Adrenal gland (tissue), 5 donors: ENCODE results near the gene DEDD2.

Experiments used
- POLR2A ChIP-seq, 2 donors: fragments of 450-650 bp; IDR thresholded peaks; one replicate each; pipeline ENCODE4 v1.6.1; 2017; ENCODE audit warnings: antibody characterized with exemption in 2 of 2, mild to moderate bottlenecking in 2 of 2, moderate library complexity in 1 of 2
- TF ChIP-seq, protein P1 (sequence below), 6 experiments: fragments of 450-650 bp in 4 of 6; fragments of 200-600 bp in 2 of 6; sonication (generic) in 1 of 6; IDR thresholded peaks; 1 replicate in 5 of 6; 2 replicates in 1 of 6; pipeline versions ENCODE4 v1.5.1 to v1.8.0; 2016 to 2021; ENCODE audit warnings: antibody characterized with exemption in 6 of 6, mild to moderate bottlenecking in 2 of 6, moderate library complexity in 1 of 6
- donor health status: DM: no; HTN: no; CAD: no.

DNA sequence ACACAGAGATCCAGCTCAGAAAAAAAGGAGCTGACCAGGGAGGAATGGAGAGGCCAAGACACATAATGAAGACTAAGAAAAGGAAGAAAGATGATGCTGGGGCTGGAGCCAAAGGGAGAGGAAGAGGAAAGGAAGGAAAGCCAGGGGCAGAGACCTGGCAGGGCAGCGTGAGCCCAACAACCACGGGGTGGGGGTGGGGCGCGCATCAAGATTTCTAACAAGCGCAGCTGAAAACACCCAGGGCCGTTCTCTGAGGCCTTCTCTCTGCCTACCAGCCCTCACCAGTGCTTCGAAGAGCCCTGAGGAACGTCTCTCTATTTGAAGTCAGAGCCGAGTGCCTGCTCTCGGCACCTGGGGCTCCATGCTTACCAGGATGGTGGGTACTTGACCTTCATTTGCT is 61.7 kb downstream of the DEDD2 start:
- TF ChIP-seq, protein P1, sequence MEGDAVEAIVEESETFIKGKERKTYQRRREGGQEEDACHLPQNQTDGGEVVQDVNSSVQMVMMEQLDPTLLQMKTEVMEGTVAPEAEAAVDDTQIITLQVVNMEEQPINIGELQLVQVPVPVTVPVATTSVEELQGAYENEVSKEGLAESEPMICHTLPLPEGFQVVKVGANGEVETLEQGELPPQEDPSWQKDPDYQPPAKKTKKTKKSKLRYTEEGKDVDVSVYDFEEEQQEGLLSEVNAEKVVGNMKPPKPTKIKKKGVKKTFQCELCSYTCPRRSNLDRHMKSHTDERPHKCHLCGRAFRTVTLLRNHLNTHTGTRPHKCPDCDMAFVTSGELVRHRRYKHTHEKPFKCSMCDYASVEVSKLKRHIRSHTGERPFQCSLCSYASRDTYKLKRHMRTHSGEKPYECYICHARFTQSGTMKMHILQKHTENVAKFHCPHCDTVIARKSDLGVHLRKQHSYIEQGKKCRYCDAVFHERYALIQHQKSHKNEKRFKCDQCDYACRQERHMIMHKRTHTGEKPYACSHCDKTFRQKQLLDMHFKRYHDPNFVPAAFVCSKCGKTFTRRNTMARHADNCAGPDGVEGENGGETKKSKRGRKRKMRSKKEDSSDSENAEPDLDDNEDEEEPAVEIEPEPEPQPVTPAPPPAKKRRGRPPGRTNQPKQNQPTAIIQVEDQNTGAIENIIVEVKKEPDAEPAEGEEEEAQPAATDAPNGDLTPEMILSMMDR (IDR thresholded peaks at IDR 0.05), result no peak
- TF ChIP-seq POLR2A (IDR thresholded peaks at IDR 0.05), result no peak
